Ramos (cell line): ENCODE data around the gene CCDC80.

Source experiments
- in situ Hi-C: fragments of 300-500 bp; cut with MboI; formaldehyde crosslinking; loops from one replicate; pipeline ENCODE4 v1.14.3; 2022; ENCODE audit warnings: low sequenced_read_pairs; ENCODE audit not compliant: unreplicated experiment

The CCDC80 gene

GRCh38 chr3:112555535-112556170, 85.3 kb downstream of the CCDC80 start:
- in situ Hi-C loops = no loop called here

DNA sequence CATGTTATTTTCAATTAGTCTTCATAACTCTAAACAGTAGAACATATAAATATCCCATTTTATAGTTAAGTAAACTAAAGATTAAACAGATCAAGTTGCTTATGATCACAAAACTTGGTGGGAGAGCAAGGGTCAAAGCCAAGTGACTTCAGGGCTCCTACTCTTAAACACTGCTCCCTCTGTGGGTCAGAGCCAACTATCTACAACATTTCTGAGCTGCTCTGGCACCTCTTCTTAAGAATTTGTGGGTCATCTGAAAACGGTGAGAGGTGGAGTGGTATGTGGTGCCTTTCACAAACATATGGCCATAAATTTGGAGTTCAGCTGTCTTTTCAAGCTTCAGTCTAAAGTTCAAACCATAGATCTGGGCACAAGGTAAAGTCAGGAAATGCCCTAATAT, 90.1 kb downstream of the CCDC80 start:
- in situ Hi-C loops = no loop called here
